Right atrium auricular region (tissue), 2 donors: ENCODE data around the gene UPK1B. TPM values are rescaled to one million over a fixed set of nuclear protein-coding genes. Genes with fewer than 3 reads are reported as not detected.

Source experiments
- DNase-seq: peaks from one replicate; pipeline ENCODE4 v3.0.0-alpha.2; 2019; ENCODE audit warnings: low spot score
- H3K27ac ChIP-seq, 2 donors: fragments of 200-600 bp; sonication (generic); 1 replicate in 1 of 2; 2 replicates in 1 of 2; pipeline ENCODE4 v1.5.1; 2016 to 2019
- H3K27me3 ChIP-seq, 2 donors: fragments of 200-600 bp; sonication (generic); one replicate each; pipeline versions ENCODE4 v1.5.1 to v1.6.0; 2017 to 2019
- H3K36me3 ChIP-seq: fragments of 200-600 bp; sonication (generic); one replicate; pipeline ENCODE4 v1.5.1; 2016
- H3K4me1 ChIP-seq, 2 donors: fragments of 200-600 bp; sonication (generic); one replicate each; pipeline versions ENCODE4 v1.5.1 to v1.6.0; 2017 to 2019
- H3K4me3 ChIP-seq, 2 donors: fragments of 200-600 bp; sonication (generic); 1 replicate in 1 of 2; 2 replicates in 1 of 2; pipeline ENCODE4 v1.5.1; 2017 to 2019; ENCODE audit warnings: mild to moderate bottlenecking in 1 of 2, moderate library complexity in 1 of 2
- H3K9me3 ChIP-seq, 2 donors: fragments of 200-600 bp; sonication (generic); one replicate each; pipeline ENCODE4 v1.5.1; 2019
- CTCF ChIP-seq, 2 donors: fragments of 200-600 bp; sonication (generic); IDR thresholded peaks; one replicate each; pipeline ENCODE4 v1.5.1; 2019; ENCODE audit warnings: antibody characterized with exemption in 2 of 2
- total RNA-seq, 2 donors: library from RNA; depleted of rRNA; stranded (reverse); fragments of >200 nt; gene quantifications; one replicate each; pipeline ENCODE4 v1.1.0, GENCODE V29; 2016

UPK1B gene
- total RNA-seq, 2 donors from 2014 or later: 5.2 to 19.1 TPM

DNA sequence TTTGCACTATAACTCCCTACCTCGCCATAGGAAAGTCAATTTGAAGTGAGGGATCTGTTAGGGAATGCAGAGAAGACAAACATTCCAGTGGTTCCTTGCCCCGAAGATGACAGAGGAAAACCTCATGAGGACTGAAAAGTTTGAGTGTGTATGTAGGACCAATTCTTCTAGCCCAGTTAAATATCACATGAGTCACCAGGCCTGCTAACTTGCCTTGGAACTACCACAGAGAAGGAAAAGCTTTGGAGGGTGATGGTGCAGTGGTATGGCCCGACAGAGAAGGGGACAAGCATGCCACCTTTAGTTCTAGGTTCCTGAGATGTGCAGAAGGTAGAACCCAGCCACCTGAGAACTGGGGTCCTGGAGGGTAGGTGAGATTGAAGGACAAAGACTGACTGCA is 2.6 kb upstream of the UPK1B start:
- Histone ChIP-seq H3K4me1 (no peaks in the 10 kb centered on the region), H3K27me3 (no peaks in the 10 kb centered on the region), H3K4me3 (no peak overlapping the region), H3K9me3 (no peaks in the 10 kb centered on the region), H3K27ac (no peak overlapping the region), H3K36me3 (no peaks in the 10 kb centered on the region)
- DNase-seq: no peak
- no peak for TF ChIP-seq CTCF (IDR thresholded peaks at IDR 0.05)

GRCh38 chr3:119175872-119176756 is 2.7 kb downstream of the UPK1B start:
- Histone ChIP-seq H3K4me1 (no peaks in the 10 kb centered on the region), H3K9me3 (no peaks in the 10 kb centered on the region), H3K27ac (no peak overlapping the region), H3K27me3 (no peaks in the 10 kb centered on the region), H3K4me3 (no peak overlapping the region), H3K36me3 (no peaks in the 10 kb centered on the region)
- TF ChIP-seq CTCF (IDR thresholded peaks at IDR 0.05): no peak
- DNase-seq: no peak

- Histone ChIP-seq H3K36me3 (no peaks in the 10 kb centered on the region), H3K4me3 (no peak overlapping the region)
Observed at GRCh38 chr3:119176778-119177177, 3.4 kb downstream of the UPK1B start.

DNA sequence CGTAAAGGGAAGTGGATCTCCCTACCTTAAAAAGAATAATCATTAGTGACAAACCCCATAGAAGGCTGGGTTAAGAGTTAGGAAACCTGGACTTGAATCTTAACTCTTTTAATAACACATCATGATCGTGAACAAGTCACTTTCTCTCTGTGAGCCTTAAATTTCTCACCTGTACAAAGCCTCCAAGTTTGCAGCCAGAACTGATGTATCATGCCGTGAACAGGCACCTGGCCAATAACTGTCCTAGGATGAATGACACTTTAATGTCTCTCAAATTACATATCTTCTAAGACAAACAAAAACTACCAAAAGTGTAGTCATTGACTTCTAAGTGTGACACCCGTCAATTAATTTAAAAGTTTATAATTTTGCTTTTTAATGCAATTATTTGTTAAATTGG is 3.9 kb downstream of the UPK1B start:
- no peak overlapping the region for H3K27ac ChIP-seq
- no peak overlapping the region for H3K4me3 ChIP-seq
- no peaks in the 10 kb centered on the region for H3K4me1 ChIP-seq
- no peak for DNase-seq
- no peaks in the 10 kb centered on the region for H3K36me3 ChIP-seq
- no peaks in the 10 kb centered on the region for H3K27me3 ChIP-seq
- no peaks in the 10 kb centered on the region for H3K9me3 ChIP-seq
- TF ChIP-seq CTCF (IDR thresholded peaks at IDR 0.05): no peak

More at GRCh38 chr3:119176778-119177177, 3.4 kb downstream of the UPK1B start:
- no peaks in the 10 kb centered on the region for H3K27me3 ChIP-seq
- H3K27ac ChIP-seq: no peak overlapping the region
- no peak for TF ChIP-seq CTCF (IDR thresholded peaks at IDR 0.05)
- H3K9me3 ChIP-seq: no peaks in the 10 kb centered on the region
- no peaks in the 10 kb centered on the region for H3K4me1 ChIP-seq
- DNase-seq: no peak

DNA sequence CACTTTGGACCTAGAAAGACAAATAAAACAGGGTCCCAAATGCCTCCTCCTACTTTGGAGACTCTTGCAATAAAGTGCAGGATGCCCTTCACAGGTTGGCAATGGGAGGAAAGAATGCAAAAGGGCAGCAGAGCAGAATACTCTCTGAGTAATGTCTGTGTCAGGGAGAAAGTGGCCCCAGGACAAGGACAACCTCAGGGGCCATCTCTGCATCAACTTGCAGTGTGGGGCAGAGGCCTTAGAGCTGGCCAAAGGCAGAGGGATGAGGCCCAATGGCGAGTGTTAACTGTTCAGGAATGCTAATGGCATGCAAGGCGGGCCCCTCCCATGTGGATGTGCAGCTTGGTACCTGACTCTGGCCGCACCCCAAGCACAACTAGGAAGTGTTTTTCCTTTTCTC is 8.4 kb downstream of the UPK1B start:
- Histone ChIP-seq H3K36me3 (no peaks in the 10 kb centered on the region), H3K27me3 (no peaks in the 10 kb centered on the region), H3K9me3 (no peaks in the 10 kb centered on the region), H3K4me1 (no peaks in the 10 kb centered on the region), H3K27ac (no peak overlapping the region), H3K4me3 (no peak overlapping the region)
- no peak for DNase-seq
- TF ChIP-seq CTCF (IDR thresholded peaks at IDR 0.05): no peak

- no peak overlapping the region for H3K4me3 ChIP-seq
- H3K27ac ChIP-seq: no peak overlapping the region
- H3K27me3 ChIP-seq: no peaks in the 10 kb centered on the region
- no peak for DNase-seq
- no peaks in the 10 kb centered on the region for H3K4me1 ChIP-seq
- no peak for TF ChIP-seq CTCF (IDR thresholded peaks at IDR 0.05)
- no peaks in the 10 kb centered on the region for H3K36me3 ChIP-seq
- no peaks in the 10 kb centered on the region for H3K9me3 ChIP-seq
Observed at GRCh38 chr3:119184111-119184510, 10.7 kb downstream of the UPK1B start.
